ENCODE data around the gene ZNF608.

- TF ChIP-seq CTCF (conservative IDR thresholded peaks at IDR 0.05; ENCODE audit: low read depth, low read length) (no peak), EZH2 (IDR thresholded peaks at IDR 0.05; ENCODE audit: borderline replicate concordance, low read depth, low read length, poor library complexity, severe bottlenecking) (no peak)
These were observed 42.4 kb downstream of the ZNF608 start for GRCh38 chr5:124703995-124704394.

All from A673 (cell line).